HEK293 (cell line): ENCODE measurements around the gene LEUTX.

ENCODE experiments used
- EGR2 ChIP-seq: fragments of 450-650 bp; formaldehyde crosslinking; IDR thresholded peaks from 2 replicates; pipeline ENCODE4 v1.5.1; 2016; ENCODE audit warnings: low read depth, missing biosample characterization, missing genetic modification characterization
- GLIS1 ChIP-seq: fragments of 450-650 bp; formaldehyde crosslinking; IDR thresholded peaks from 2 replicates; pipeline ENCODE4 v1.5.1; 2016; ENCODE audit warnings: missing biosample characterization, missing genetic modification characterization
- GLIS2 ChIP-seq: fragments of 450-650 bp; formaldehyde crosslinking; IDR thresholded peaks from 2 replicates; pipeline ENCODE4 v1.5.1; 2016; ENCODE audit warnings: missing biosample characterization, missing genetic modification characterization
- MYNN ChIP-seq: fragments of 450-650 bp; formaldehyde crosslinking; IDR thresholded peaks from 2 replicates; pipeline ENCODE4 v1.5.1; 2016; ENCODE audit warnings: missing biosample characterization, missing genetic modification characterization, borderline replicate concordance
- REPIN1 ChIP-seq: fragments of 450-650 bp; formaldehyde crosslinking; IDR thresholded peaks from 2 replicates; pipeline ENCODE4 v1.5.1; 2017; ENCODE audit warnings: missing biosample characterization, missing genetic modification characterization, low read depth
- SCRT1 ChIP-seq: fragments of 450-650 bp; formaldehyde crosslinking; IDR thresholded peaks from 2 replicates; pipeline ENCODE4 v1.5.1; 2016; ENCODE audit warnings: missing biosample characterization, missing genetic modification characterization, borderline replicate concordance
- SP2 ChIP-seq: fragments of 450-650 bp; formaldehyde crosslinking; IDR thresholded peaks from 2 replicates; pipeline ENCODE4 v1.5.1; 2016; ENCODE audit warnings: missing biosample characterization, missing genetic modification characterization
- WT1 ChIP-seq: fragments of 450-650 bp; formaldehyde crosslinking; IDR thresholded peaks from 2 replicates; pipeline ENCODE4 v1.5.1; 2016; ENCODE audit warnings: missing biosample characterization, missing genetic modification characterization
- YY2 ChIP-seq: fragments of 450-650 bp; formaldehyde crosslinking; IDR thresholded peaks from 2 replicates; pipeline ENCODE4 v1.5.1; 2016; ENCODE audit warnings: missing biosample characterization, missing genetic modification characterization
- ZBTB21 ChIP-seq: fragments of 450-650 bp; formaldehyde crosslinking; IDR thresholded peaks from 2 replicates; pipeline ENCODE4 v1.5.1; 2017; ENCODE audit warnings: missing biosample characterization, missing genetic modification characterization
- ZFP3 ChIP-seq: fragments of 450-650 bp; formaldehyde crosslinking; IDR thresholded peaks from 2 replicates; pipeline ENCODE4 v1.5.1; 2016; ENCODE audit warnings: low read depth, missing biosample characterization, missing genetic modification characterization
- ZFP69B ChIP-seq: fragments of 450-650 bp; formaldehyde crosslinking; IDR thresholded peaks from 2 replicates; pipeline ENCODE4 v1.5.1; 2016; ENCODE audit warnings: missing biosample characterization, missing genetic modification characterization
- ZNF16 ChIP-seq: fragments of 450-650 bp; formaldehyde crosslinking; IDR thresholded peaks from 2 replicates; pipeline ENCODE4 v1.5.1; 2016; ENCODE audit warnings: low read depth, missing biosample characterization, missing genetic modification characterization
- ZNF211 ChIP-seq: fragments of 450-650 bp; formaldehyde crosslinking; IDR thresholded peaks from 2 replicates; pipeline ENCODE4 v1.5.1; 2016; ENCODE audit warnings: low read depth, missing biosample characterization, missing genetic modification characterization
- ZNF221 ChIP-seq: fragments of 450-650 bp; formaldehyde crosslinking; IDR thresholded peaks from 2 replicates; pipeline ENCODE4 v1.5.1; 2017; ENCODE audit warnings: missing biosample characterization, missing genetic modification characterization, borderline replicate concordance
- ZNF394 ChIP-seq: fragments of 450-650 bp; formaldehyde crosslinking; IDR thresholded peaks from 2 replicates; pipeline ENCODE4 v1.5.1; 2016; ENCODE audit warnings: missing biosample characterization, missing genetic modification characterization, mild to moderate bottlenecking, moderate library complexity, borderline replicate concordance
- ZNF404 ChIP-seq: fragments of 450-650 bp; formaldehyde crosslinking; IDR thresholded peaks from 2 replicates; pipeline ENCODE4 v1.5.1; 2017; ENCODE audit warnings: missing biosample characterization, missing genetic modification characterization
- ZNF473 ChIP-seq: fragments of 450-650 bp; formaldehyde crosslinking; IDR thresholded peaks from 2 replicates; pipeline ENCODE4 v1.5.1; 2017; ENCODE audit warnings: missing biosample characterization, missing genetic modification characterization
- ZNF629 ChIP-seq: fragments of 450-650 bp; formaldehyde crosslinking; IDR thresholded peaks from 2 replicates; pipeline ENCODE4 v1.5.1; 2017; ENCODE audit warnings: missing biosample characterization, missing genetic modification characterization
- ZNF660 ChIP-seq: fragments of 450-650 bp; IDR thresholded peaks from 2 replicates; pipeline ENCODE4 v1.5.1; 2018; ENCODE audit warnings: missing biosample characterization, mild to moderate bottlenecking, missing genetic modification characterization
- ZNF670 ChIP-seq: fragments of 450-650 bp; formaldehyde crosslinking; IDR thresholded peaks from 2 replicates; pipeline ENCODE4 v1.5.1; 2016; ENCODE audit warnings: missing biosample characterization, missing genetic modification characterization, low read depth
- ZNF776 ChIP-seq: fragments of 450-650 bp; formaldehyde crosslinking; IDR thresholded peaks from 2 replicates; pipeline ENCODE4 v1.5.0; 2017; ENCODE audit warnings: missing biosample characterization, missing genetic modification characterization, borderline replicate concordance
- ZNF792 ChIP-seq: fragments of 450-650 bp; formaldehyde crosslinking; IDR thresholded peaks from 2 replicates; pipeline ENCODE4 v1.5.1; 2016; ENCODE audit warnings: missing biosample characterization, missing genetic modification characterization
- ZSCAN23 ChIP-seq: fragments of 450-650 bp; formaldehyde crosslinking; IDR thresholded peaks from 2 replicates; pipeline ENCODE4 v1.5.1; 2016; ENCODE audit warnings: missing biosample characterization, missing genetic modification characterization
- TF ChIP-seq, protein P1 (sequence below): fragments of 450-650 bp; formaldehyde crosslinking; IDR thresholded peaks from 2 replicates; pipeline ENCODE4 v1.5.1; 2016; ENCODE audit warnings: missing biosample characterization, missing genetic modification characterization, borderline replicate concordance
- TF ChIP-seq, protein P2 (sequence below): fragments of 450-650 bp; IDR thresholded peaks from 2 replicates; pipeline ENCODE4 v1.5.1; 2018; ENCODE audit warnings: missing biosample characterization, missing genetic modification characterization
- TF ChIP-seq, protein P3 (sequence below): fragments of 450-650 bp; formaldehyde crosslinking; IDR thresholded peaks from 2 replicates; pipeline ENCODE4 v1.5.1; 2016; ENCODE audit warnings: missing biosample characterization, missing genetic modification characterization
- TF ChIP-seq, protein P4 (sequence below): fragments of 450-650 bp; formaldehyde crosslinking; IDR thresholded peaks from 2 replicates; pipeline ENCODE4; 2016; ENCODE audit warnings: missing biosample characterization, missing genetic modification characterization
- TF ChIP-seq, protein P5 (sequence below): fragments of 450-650 bp; formaldehyde crosslinking; IDR thresholded peaks from 2 replicates; pipeline ENCODE4 v1.5.1; 2016; ENCODE audit warnings: missing biosample characterization, missing genetic modification characterization

The LEUTX gene

DNA sequence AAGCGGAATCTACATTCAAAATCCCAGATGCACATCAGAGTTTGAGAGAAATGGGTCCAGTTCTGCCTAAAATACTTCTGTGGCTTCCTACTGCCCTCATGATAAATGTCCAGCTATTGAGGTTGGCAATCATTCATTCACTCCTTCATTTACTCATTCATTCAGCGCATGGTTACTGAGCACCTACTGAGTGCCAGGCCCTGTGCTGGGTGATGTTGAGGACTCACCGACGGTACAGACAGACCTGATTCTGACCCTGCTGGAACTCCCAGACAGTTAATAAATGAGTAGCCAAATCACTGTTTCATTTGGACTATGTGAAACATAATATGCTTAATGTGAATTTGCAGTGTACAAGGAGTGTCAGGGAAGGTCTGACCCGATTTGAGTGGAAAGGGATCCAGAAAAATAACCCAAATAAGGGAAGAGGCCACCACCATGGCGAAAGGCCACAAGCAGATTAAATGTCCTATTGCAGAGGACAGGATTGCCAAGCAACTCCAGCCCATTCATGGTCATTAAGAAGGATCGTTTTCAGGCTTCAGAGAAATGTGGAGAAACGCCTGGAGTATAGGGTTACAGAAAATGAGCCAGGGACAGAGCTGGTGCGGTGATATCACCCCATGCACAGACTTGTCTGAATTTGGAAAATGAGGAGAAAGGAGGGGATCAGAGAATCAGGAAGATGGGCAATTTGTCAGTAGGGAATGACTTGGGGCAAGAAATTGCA, 34.8 kb downstream of the LEUTX start (continued):
- TF ChIP-seq REPIN1 (no peak), ZFP3 (tag by site-specific recombination) (no peak), EGR2 (no peak), ZNF660 (tag by site-specific recombination) (peak; percentile 97), ZBTB21 (tag by site-specific recombination) (no peak), GLIS1 (tag by site-specific recombination) (peak; percentile 37; the same call in 1 of the 2 replicates), GLIS2 (no peak), MYNN (no peak), ZNF404 (tag by site-specific recombination) (no peak), YY2 (tag by site-specific recombination) (no peak), ZNF629 (tag by site-specific recombination) (peak; percentile 38; the same call in 1 of the 2 replicates), ZNF792 (no peak), ZNF16 (tag by site-specific recombination) (no peak), ZNF776 (no peak), ZNF221 (tag by site-specific recombination) (no peak), ZNF211 (tag by site-specific recombination) (no peak), ZNF394 (tag by site-specific recombination) (no peak), ZSCAN23 (tag by site-specific recombination) (no peak), SCRT1 (tag by site-specific recombination) (no peak), ZNF670 (no peak), ZNF473 (tag by site-specific recombination) (no peak), ZFP69B (tag by site-specific recombination) (peak; percentile 41; the same call in 1 of the 2 replicates), SP2 (tag by site-specific recombination) (no peak), WT1 (tag by site-specific recombination) (no peak)
- TF ChIP-seq, protein P1, sequence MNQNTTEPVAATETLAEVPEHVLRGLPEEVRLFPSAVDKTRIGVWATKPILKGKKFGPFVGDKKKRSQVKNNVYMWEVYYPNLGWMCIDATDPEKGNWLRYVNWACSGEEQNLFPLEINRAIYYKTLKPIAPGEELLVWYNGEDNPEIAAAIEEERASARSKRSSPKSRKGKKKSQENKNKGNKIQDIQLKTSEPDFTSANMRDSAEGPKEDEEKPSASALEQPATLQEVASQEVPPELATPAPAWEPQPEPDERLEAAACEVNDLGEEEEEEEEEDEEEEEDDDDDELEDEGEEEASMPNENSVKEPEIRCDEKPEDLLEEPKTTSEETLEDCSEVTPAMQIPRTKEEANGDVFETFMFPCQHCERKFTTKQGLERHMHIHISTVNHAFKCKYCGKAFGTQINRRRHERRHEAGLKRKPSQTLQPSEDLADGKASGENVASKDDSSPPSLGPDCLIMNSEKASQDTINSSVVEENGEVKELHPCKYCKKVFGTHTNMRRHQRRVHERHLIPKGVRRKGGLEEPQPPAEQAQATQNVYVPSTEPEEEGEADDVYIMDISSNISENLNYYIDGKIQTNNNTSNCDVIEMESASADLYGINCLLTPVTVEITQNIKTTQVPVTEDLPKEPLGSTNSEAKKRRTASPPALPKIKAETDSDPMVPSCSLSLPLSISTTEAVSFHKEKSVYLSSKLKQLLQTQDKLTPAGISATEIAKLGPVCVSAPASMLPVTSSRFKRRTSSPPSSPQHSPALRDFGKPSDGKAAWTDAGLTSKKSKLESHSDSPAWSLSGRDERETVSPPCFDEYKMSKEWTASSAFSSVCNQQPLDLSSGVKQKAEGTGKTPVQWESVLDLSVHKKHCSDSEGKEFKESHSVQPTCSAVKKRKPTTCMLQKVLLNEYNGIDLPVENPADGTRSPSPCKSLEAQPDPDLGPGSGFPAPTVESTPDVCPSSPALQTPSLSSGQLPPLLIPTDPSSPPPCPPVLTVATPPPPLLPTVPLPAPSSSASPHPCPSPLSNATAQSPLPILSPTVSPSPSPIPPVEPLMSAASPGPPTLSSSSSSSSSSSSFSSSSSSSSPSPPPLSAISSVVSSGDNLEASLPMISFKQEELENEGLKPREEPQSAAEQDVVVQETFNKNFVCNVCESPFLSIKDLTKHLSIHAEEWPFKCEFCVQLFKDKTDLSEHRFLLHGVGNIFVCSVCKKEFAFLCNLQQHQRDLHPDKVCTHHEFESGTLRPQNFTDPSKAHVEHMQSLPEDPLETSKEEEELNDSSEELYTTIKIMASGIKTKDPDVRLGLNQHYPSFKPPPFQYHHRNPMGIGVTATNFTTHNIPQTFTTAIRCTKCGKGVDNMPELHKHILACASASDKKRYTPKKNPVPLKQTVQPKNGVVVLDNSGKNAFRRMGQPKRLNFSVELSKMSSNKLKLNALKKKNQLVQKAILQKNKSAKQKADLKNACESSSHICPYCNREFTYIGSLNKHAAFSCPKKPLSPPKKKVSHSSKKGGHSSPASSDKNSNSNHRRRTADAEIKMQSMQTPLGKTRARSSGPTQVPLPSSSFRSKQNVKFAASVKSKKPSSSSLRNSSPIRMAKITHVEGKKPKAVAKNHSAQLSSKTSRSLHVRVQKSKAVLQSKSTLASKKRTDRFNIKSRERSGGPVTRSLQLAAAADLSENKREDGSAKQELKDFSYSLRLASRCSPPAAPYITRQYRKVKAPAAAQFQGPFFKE (tag by site-specific recombination): no peak
- TF ChIP-seq, protein P2, sequence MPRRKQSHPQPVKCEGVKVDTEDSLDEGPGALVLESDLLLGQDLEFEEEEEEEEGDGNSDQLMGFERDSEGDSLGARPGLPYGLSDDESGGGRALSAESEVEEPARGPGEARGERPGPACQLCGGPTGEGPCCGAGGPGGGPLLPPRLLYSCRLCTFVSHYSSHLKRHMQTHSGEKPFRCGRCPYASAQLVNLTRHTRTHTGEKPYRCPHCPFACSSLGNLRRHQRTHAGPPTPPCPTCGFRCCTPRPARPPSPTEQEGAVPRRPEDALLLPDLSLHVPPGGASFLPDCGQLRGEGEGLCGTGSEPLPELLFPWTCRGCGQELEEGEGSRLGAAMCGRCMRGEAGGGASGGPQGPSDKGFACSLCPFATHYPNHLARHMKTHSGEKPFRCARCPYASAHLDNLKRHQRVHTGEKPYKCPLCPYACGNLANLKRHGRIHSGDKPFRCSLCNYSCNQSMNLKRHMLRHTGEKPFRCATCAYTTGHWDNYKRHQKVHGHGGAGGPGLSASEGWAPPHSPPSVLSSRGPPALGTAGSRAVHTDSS (tag by site-specific recombination): no peak
- TF ChIP-seq, protein P3, sequence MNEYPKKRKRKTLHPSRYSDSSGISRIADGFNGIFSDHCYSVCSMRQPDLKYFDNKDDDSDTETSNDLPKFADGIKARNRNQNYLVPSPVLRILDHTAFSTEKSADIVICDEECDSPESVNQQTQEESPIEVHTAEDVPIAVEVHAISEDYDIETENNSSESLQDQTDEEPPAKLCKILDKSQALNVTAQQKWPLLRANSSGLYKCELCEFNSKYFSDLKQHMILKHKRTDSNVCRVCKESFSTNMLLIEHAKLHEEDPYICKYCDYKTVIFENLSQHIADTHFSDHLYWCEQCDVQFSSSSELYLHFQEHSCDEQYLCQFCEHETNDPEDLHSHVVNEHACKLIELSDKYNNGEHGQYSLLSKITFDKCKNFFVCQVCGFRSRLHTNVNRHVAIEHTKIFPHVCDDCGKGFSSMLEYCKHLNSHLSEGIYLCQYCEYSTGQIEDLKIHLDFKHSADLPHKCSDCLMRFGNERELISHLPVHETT: no peak
- TF ChIP-seq, protein P4, sequence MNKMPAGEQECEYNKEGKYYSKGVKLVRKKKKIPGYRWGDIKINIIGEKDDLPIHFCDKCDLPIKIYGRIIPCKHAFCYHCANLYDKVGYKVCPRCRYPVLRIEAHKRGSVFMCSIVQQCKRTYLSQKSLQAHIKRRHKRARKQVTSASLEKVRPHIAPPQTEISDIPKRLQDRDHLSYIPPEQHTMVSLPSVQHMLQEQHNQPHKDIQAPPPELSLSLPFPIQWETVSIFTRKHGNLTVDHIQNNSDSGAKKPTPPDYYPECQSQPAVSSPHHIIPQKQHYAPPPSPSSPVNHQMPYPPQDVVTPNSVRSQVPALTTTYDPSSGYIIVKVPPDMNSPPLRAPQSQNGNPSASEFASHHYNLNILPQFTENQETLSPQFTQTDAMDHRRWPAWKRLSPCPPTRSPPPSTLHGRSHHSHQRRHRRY (tag by site-specific recombination): no peak
- TF ChIP-seq, protein P5, sequence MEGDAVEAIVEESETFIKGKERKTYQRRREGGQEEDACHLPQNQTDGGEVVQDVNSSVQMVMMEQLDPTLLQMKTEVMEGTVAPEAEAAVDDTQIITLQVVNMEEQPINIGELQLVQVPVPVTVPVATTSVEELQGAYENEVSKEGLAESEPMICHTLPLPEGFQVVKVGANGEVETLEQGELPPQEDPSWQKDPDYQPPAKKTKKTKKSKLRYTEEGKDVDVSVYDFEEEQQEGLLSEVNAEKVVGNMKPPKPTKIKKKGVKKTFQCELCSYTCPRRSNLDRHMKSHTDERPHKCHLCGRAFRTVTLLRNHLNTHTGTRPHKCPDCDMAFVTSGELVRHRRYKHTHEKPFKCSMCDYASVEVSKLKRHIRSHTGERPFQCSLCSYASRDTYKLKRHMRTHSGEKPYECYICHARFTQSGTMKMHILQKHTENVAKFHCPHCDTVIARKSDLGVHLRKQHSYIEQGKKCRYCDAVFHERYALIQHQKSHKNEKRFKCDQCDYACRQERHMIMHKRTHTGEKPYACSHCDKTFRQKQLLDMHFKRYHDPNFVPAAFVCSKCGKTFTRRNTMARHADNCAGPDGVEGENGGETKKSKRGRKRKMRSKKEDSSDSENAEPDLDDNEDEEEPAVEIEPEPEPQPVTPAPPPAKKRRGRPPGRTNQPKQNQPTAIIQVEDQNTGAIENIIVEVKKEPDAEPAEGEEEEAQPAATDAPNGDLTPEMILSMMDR (tag by site-specific recombination): no peak
